NCI-H2227 (cell line): Measurements from ENCODE around the gene GP1BA.
"Not testable (repeated sequence)": the region's sequence is repeated elsewhere in the genome, so short reads cannot be mapped to it uniquely, and the experiment has no call there.

Source experiments
- DNase-seq: peaks from one replicate; lab custom pipeline; 2025; ENCODE audit not compliant: unreplicated experiment; lab: John Stamatoyannopoulos, UW

GP1BA gene

GRCh38 chr17:4901108-4901647 lies 30.9 kb upstream of the GP1BA start:
- DNase-seq = no peak

GRCh38 chr17:4901648-4902344 lies 30.3 kb upstream of the GP1BA start:
- DNase-seq = no peak

GRCh38 chr17:4902540-4902939 lies 29.5 kb upstream of the GP1BA start:
- no peak for DNase-seq

GRCh38 chr17:4903051-4903818 lies 28.8 kb upstream of the GP1BA start, which contains the start of gene CHRNE:
TSS of gene CHRNE (minus strand) at chr17:4903098. CDS start at chr17:4903063, 35 bp downstream.
- DNase-seq = peak; percentile 86

- DNase-seq = not testable (repeated sequence)
These were observed 25.4 kb upstream of the GP1BA start for GRCh38 chr17:4906642-4907041.

GRCh38 chr17:4908301-4908700 lies 23.8 kb upstream of the GP1BA start:
- DNase-seq = peak; percentile 12

GRCh38 chr17:4908711-4909496 lies 23.2 kb upstream of the GP1BA start:
- peak; percentile 42 for DNase-seq

- DNase-seq = no peak
These were observed 18.1 kb upstream of the GP1BA start for GRCh38 chr17:4913994-4914393.

- not testable (repeated sequence) for DNase-seq
These were observed 17.5 kb upstream of the GP1BA start for GRCh38 chr17:4914551-4914950.

- no peak for DNase-seq
These were observed 12.5 kb upstream of the GP1BA start for GRCh38 chr17:4919511-4920047.

- DNase-seq = no peak
These were observed 11.6 kb upstream of the GP1BA start for GRCh38 chr17:4920351-4921048.

GRCh38 chr17:4921320-4921719 lies 10.8 kb upstream of the GP1BA start:
- no peak for DNase-seq

GRCh38 chr17:4926577-4927335 lies 5.3 kb upstream of the GP1BA start:
- DNase-seq = not testable (repeated sequence)

- DNase-seq = no peak
These were observed 3.2 kb upstream of the GP1BA start for GRCh38 chr17:4928881-4929280.

GRCh38 chr17:4932756-4933155 lies 679 bp downstream of the GP1BA start:
- no peak for DNase-seq

- no peak for DNase-seq
These were observed 1.6 kb downstream of the GP1BA start for GRCh38 chr17:4933646-4934045.

GRCh38 chr17:4934173-4934979 lies 2.3 kb downstream of the GP1BA start:
- no peak for DNase-seq

GRCh38 chr17:4935650-4936049 lies 3.6 kb downstream of the GP1BA start:
- DNase-seq = no peak

- DNase-seq = no peak
These were observed 4.4 kb downstream of the GP1BA start for GRCh38 chr17:4936436-4936835.
